Naive thymus-derived CD8-positive, alpha-beta T cell (primary cell): Measurements from ENCODE around the gene PLEKHA4. TPM values are rescaled to one million over a fixed set of nuclear protein-coding genes. Genes with fewer than 3 reads are reported as not detected.
A peak's percentile ranks its signal among the peaks of the same experiment; 100 is the strongest.

ENCODE experiments used
- ATAC-seq, 2 donors: fragments of 150-1000 bp; cut with Tn5 transposase in 1 of 2; sonication (Bioruptor Pico), chemical (Tn5 transposase) in 1 of 2; 1 replicate in 1 of 2; 2 replicates in 1 of 2; pipeline ENCODE4 v1.10.0; 2021; ENCODE audit warnings: mild to moderate bottlenecking in 2 of 2, moderate library complexity in 2 of 2
- POLR2A ChIA-PET: fragments of 350-600 bp; sonication (Branson Sonifier 250); formaldehyde crosslinking; loops from one replicate; lab custom pipeline; 2021; ENCODE audit warnings: antibody characterized with exemption; lab: Charles Lee
- DNase-seq, 10 donors: peaks; one replicate each; pipeline versions ENCODE4 v3.0.0 to v3.0.0-alpha.2; 2020 to 2022
- H3K27ac Mint-ChIP-seq, 10 donors: one replicate each; pipeline ENCODE4 v1.8.0; 2020 to 2022; ENCODE audit warnings: mild to moderate bottlenecking in 10 of 10, mixed read lengths in 10 of 10, moderate library complexity in 4 of 10, inconsistent platforms in 1 of 10
- H3K27me3 Mint-ChIP-seq, 5 donors: one replicate each; pipeline ENCODE4 v1.8.0; 2021 to 2022; ENCODE audit warnings: mixed read lengths in 5 of 5
- H3K36me3 Mint-ChIP-seq, 3 donors: one replicate each; pipeline ENCODE4 v1.8.0; 2020 to 2022; ENCODE audit warnings: mixed read lengths in 3 of 3, mild to moderate bottlenecking in 2 of 3, inconsistent platforms in 1 of 3
- H3K4me1 Mint-ChIP-seq, 4 donors: one replicate each; pipeline ENCODE4 v1.8.0; 2021 to 2022; ENCODE audit warnings: mixed read lengths in 4 of 4
- H3K4me3 Mint-ChIP-seq, 10 donors: one replicate each; pipeline ENCODE4 v1.8.0; 2020 to 2022; ENCODE audit warnings: mild to moderate bottlenecking in 10 of 10, mixed read lengths in 10 of 10, moderate library complexity in 6 of 10, inconsistent platforms in 1 of 10
- H3K9me3 Mint-ChIP-seq, 9 donors: one replicate each; pipeline ENCODE4 v1.8.0; 2020 to 2022; ENCODE audit warnings: mixed read lengths in 9 of 9, mild to moderate bottlenecking in 3 of 9, inconsistent platforms in 1 of 9, moderate library complexity in 1 of 9
- polyA plus RNA-seq, 3 donors: library from polyadenylated mRNA; unstranded; fragments of 300-500 nt; fragmentation: Illumina TruSeq; gene quantifications; one replicate each; pipeline ENCODE4 v1.2.3, GENCODE V29; 2021
- total RNA-seq, 8 experiments: library from RNA in 2 of 8; stranded (reverse) in 2 of 8; gene quantifications; one replicate each; pipeline ENCODE4 v1.2.3 and lab custom pipeline; 2021 to 2026

PLEKHA4 gene
- total and polyA plus RNA-seq, 5 experiments from 2014 or later, result 4.1 to 8.5 (median 7.4) TPM

- no peak for DNase-seq
- Mint-ChIP-seq H3K27me3 (no peaks in the 10 kb centered on the region), H3K4me3 (no peak overlapping the region), H3K27ac (peak overlapping the region in 1 of 10 donors; percentile 55), H3K9me3 (no peaks in the 10 kb centered on the region), H3K4me1 (peaks cover 15 to 27% (median 24%) of the 10 kb centered on the region in 4 donors), H3K36me3 (peaks cover 0 to 2% (median 0%) of the 10 kb centered on the region in 3 donors)
- POLR2A ChIA-PET, result no interaction called here
- no peak for ATAC-seq
These were observed 63.0 kb downstream of the PLEKHA4 start for GRCh38 chr19:48805452-48805851.

GRCh38 chr19:48804496-48804895 is 63.9 kb downstream of the PLEKHA4 start:
- ATAC-seq (no peak), DNase-seq (no peak)
- POLR2A ChIA-PET, result no interaction called here
- Mint-ChIP-seq H3K4me3 (no peak overlapping the region), H3K27ac (no peak overlapping the region), H3K9me3 (no peaks in the 10 kb centered on the region), H3K4me1 (peaks cover 6 to 19% (median 16%) of the 10 kb centered on the region in 4 donors), H3K27me3 (no peaks in the 10 kb centered on the region), H3K36me3 (peaks cover 0 to 4% (median 0%) of the 10 kb centered on the region in 3 donors)

GRCh38 chr19:48802623-48803022 is 65.8 kb downstream of the PLEKHA4 start:
- peaks cover 0 to 8% (median 4%) of the 10 kb centered on the region in 4 donors for H3K4me1 Mint-ChIP-seq
- peak overlapping the region in 1 of 10 donors; percentile 47 for H3K27ac Mint-ChIP-seq
- DNase-seq (no peak), ATAC-seq (no peak)
- H3K36me3 Mint-ChIP-seq, result peaks cover 0 to 2% (median 0%) of the 10 kb centered on the region in 3 donors
- no peaks in the 10 kb centered on the region for H3K27me3 Mint-ChIP-seq
- POLR2A ChIA-PET, result interaction anchor here (0.8 kb wide), 1 partner anchor 82 kb away, joined by 3 read pairs; no protein-coding TSS in a partner anchor
- H3K9me3 Mint-ChIP-seq, result no peaks in the 10 kb centered on the region
- no peak overlapping the region for H3K4me3 Mint-ChIP-seq

GRCh38 chr19:48799358-48800300 is 68.8 kb downstream of the PLEKHA4 start:
- no peaks in the 10 kb centered on the region for H3K27me3 Mint-ChIP-seq
- ATAC-seq (no peak), DNase-seq (no peak)
- POLR2A ChIA-PET, result no interaction called here
- H3K9me3 Mint-ChIP-seq, result no peaks in the 10 kb centered on the region
- H3K4me3 Mint-ChIP-seq, result no peak overlapping the region
- no peak overlapping the region for H3K27ac Mint-ChIP-seq
- H3K36me3 Mint-ChIP-seq, result peaks cover 0 to 3% (median 0%) of the 10 kb centered on the region in 3 donors
- H3K4me1 Mint-ChIP-seq, result peaks cover 6 to 10% (median 6%) of the 10 kb centered on the region in 4 donors

- Mint-ChIP-seq H3K4me1 (peaks cover 6 to 14% (median 7%) of the 10 kb centered on the region in 4 donors), H3K27ac (no peak overlapping the region), H3K27me3 (no peaks in the 10 kb centered on the region), H3K9me3 (no peaks in the 10 kb centered on the region), H3K4me3 (no peak overlapping the region), H3K36me3 (peaks cover 0 to 3% (median 0%) of the 10 kb centered on the region in 3 donors)
- no peak for ATAC-seq
- no peak for DNase-seq
- POLR2A ChIA-PET, result interaction anchor here (0.5 kb wide), 1 partner anchor 1587 kb away, joined by 3 read pairs; no protein-coding TSS in a partner anchor
These were observed 69.5 kb downstream of the PLEKHA4 start for GRCh38 chr19:48798937-48799336.

GRCh38 chr19:48797103-48797502 is 71.3 kb downstream of the PLEKHA4 start:
- Mint-ChIP-seq H3K36me3 (peaks cover 0 to 3% (median 0%) of the 10 kb centered on the region in 3 donors), H3K9me3 (no peaks in the 10 kb centered on the region), H3K27me3 (no peaks in the 10 kb centered on the region), H3K4me3 (no peak overlapping the region), H3K4me1 (peaks cover 6 to 14% (median 7%) of the 10 kb centered on the region in 4 donors), H3K27ac (peak overlapping the region in 3 of 10 donors; percentile 35 to 83 (median 53))
- no peak for ATAC-seq
- DNase-seq, result no peak
- POLR2A ChIA-PET, result no interaction called here

- Mint-ChIP-seq H3K4me3 (no peak overlapping the region), H3K27me3 (no peaks in the 10 kb centered on the region), H3K36me3 (peaks cover 0 to 3% (median 0%) of the 10 kb centered on the region in 3 donors), H3K4me1 (peaks cover 6 to 14% (median 7%) of the 10 kb centered on the region in 4 donors), H3K27ac (peak overlapping the region in 1 of 10 donors; percentile 75), H3K9me3 (no peaks in the 10 kb centered on the region)
- ATAC-seq, result no peak
- no peak for DNase-seq
- POLR2A ChIA-PET, result interaction anchor here (1.0 to 2.2 kb wide), 7 partner anchors 10 to 169 kb away, joined by 3 to 21 read pairs (median 7); partner anchors contain the start of genes BCAT2, FTL and HSD17B14
These were observed 71.9 kb downstream of the PLEKHA4 start for GRCh38 chr19:48796298-48797083.

GRCh38 chr19:48795685-48796070 is 72.7 kb downstream of the PLEKHA4 start:
- Mint-ChIP-seq H3K36me3 (peaks cover 0 to 3% (median 0%) of the 10 kb centered on the region in 3 donors), H3K9me3 (no peaks in the 10 kb centered on the region), H3K4me3 (peak overlapping the region; percentile 83 to 98 (median 95)), H3K27ac (peak overlapping the region; percentile 61 to 97 (median 93)), H3K27me3 (no peaks in the 10 kb centered on the region), H3K4me1 (peaks cover 6 to 14% (median 7%) of the 10 kb centered on the region in 4 donors)
- ATAC-seq (no peak), DNase-seq (no peak)
- POLR2A ChIA-PET, result interaction anchor here (0.6 to 2.2 kb wide), 12 partner anchors 11 to 198 kb away, joined by 3 to 21 read pairs (median 4); partner anchors contain the start of genes BCAT2, CA11, DBP and FTL

- Mint-ChIP-seq H3K36me3 (peaks cover 0 to 3% (median 0%) of the 10 kb centered on the region in 3 donors), H3K4me1 (peaks cover 6 to 14% (median 7%) of the 10 kb centered on the region in 4 donors), H3K27ac (peak overlapping the region; percentile 61 to 97 (median 93)), H3K4me3 (peak overlapping the region; percentile 83 to 98 (median 95)), H3K9me3 (no peaks in the 10 kb centered on the region), H3K27me3 (no peaks in the 10 kb centered on the region)
- ATAC-seq, result peak; percentile 98
- DNase-seq, result peak; percentile 76 to 91 (median 78)
- POLR2A ChIA-PET, result interaction anchor here (0.6 to 2.2 kb wide), 12 partner anchors 12 to 199 kb away, joined by 3 to 21 read pairs (median 4); partner anchors contain the start of genes BCAT2, CA11, DBP and FTL
These were observed 73.2 kb downstream of the PLEKHA4 start for GRCh38 chr19:48795055-48795684.

GRCh38 chr19:48794291-48794690 is 74.1 kb downstream of the PLEKHA4 start:
- Mint-ChIP-seq H3K4me3 (peak overlapping the region in 7 of 10 donors; percentile 26 to 98 (median 91)), H3K27me3 (no peaks in the 10 kb centered on the region), H3K9me3 (no peaks in the 10 kb centered on the region), H3K27ac (peak overlapping the region in 4 of 10 donors; percentile 38 to 92 (median 74)), H3K4me1 (peaks cover 6 to 14% (median 6%) of the 10 kb centered on the region in 4 donors), H3K36me3 (peaks cover 0 to 2% (median 0%) of the 10 kb centered on the region in 3 donors)
- POLR2A ChIA-PET, result interaction anchor here (0.6 to 2.2 kb wide), 3 partner anchors 43 to 171 kb away, joined by 5 to 21 read pairs (median 12); partner anchors contain the start of genes FTL and HSD17B14
- DNase-seq, result no peak
- ATAC-seq, result no peak

- no peaks in the 10 kb centered on the region for H3K27me3 Mint-ChIP-seq
- no peak overlapping the region for H3K4me3 Mint-ChIP-seq
- no peak overlapping the region for H3K27ac Mint-ChIP-seq
- POLR2A ChIA-PET, result interaction anchor here (0.6 to 0.9 kb wide), 2 partner anchors 49 to 53 kb away, joined by 3 to 4 read pairs; no protein-coding TSS in a partner anchor
- ATAC-seq, result no peak
- H3K36me3 Mint-ChIP-seq, result peaks cover 0 to 2% (median 0%) of the 10 kb centered on the region in 3 donors
- H3K4me1 Mint-ChIP-seq, result peaks cover 6 to 14% (median 6%) of the 10 kb centered on the region in 4 donors
- no peaks in the 10 kb centered on the region for H3K9me3 Mint-ChIP-seq
- no peak for DNase-seq
These were observed 75.1 kb downstream of the PLEKHA4 start for GRCh38 chr19:48793271-48793670.
